Neural progenitor cell (in vitro differentiated cells): ENCODE data around the gene IRF1.

Source experiments
- EZH2 ChIP-seq: fragments of 200-600 bp; sonication (generic); IDR thresholded peaks from 2 replicates; pipeline ENCODE4 v1.6.1; 2017; ENCODE audit warnings: antibody characterized with exemption, mild to moderate bottlenecking, moderate library complexity
- TF ChIP-seq, protein P1 (sequence below): fragments of 200-600 bp; sonication (generic); IDR thresholded peaks from 2 replicates; pipeline ENCODE4 v1.5.1; 2017; ENCODE audit warnings: antibody characterized with exemption, mild to moderate bottlenecking

DNA sequence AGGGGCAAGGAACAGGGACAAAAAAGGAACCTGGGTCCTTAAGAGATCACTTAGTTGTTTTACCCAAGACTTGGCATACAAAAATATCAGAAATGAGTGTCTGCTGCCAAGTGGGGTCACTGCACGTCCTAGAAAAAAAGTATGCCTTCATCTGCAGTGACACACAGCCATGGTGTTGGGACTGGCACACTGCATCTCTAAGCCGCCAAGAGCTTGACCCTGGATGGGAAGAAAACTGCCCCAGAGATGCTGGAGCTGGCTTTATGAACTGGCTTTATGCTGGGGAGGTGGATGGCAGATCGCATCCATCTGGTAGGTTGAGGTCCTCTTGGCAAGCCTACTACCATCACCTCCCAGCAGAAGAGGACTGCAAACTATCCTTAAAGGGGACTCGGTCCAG, 51.7 kb downstream of the IRF1 start:
- TF ChIP-seq EZH2: no peak
- TF ChIP-seq, protein P1, sequence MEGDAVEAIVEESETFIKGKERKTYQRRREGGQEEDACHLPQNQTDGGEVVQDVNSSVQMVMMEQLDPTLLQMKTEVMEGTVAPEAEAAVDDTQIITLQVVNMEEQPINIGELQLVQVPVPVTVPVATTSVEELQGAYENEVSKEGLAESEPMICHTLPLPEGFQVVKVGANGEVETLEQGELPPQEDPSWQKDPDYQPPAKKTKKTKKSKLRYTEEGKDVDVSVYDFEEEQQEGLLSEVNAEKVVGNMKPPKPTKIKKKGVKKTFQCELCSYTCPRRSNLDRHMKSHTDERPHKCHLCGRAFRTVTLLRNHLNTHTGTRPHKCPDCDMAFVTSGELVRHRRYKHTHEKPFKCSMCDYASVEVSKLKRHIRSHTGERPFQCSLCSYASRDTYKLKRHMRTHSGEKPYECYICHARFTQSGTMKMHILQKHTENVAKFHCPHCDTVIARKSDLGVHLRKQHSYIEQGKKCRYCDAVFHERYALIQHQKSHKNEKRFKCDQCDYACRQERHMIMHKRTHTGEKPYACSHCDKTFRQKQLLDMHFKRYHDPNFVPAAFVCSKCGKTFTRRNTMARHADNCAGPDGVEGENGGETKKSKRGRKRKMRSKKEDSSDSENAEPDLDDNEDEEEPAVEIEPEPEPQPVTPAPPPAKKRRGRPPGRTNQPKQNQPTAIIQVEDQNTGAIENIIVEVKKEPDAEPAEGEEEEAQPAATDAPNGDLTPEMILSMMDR: no peak
